NCI-H446 (cell line): ENCODE data around the gene PCMTD2.
"Not testable (repeated sequence)": the region's sequence is repeated elsewhere in the genome, so short reads cannot be mapped to it uniquely, and the experiment has no call there.

Source experiments
- DNase-seq, 2 experiments: peaks; one replicate each; lab custom pipeline; 2025; lab: John Stamatoyannopoulos, UW

PCMTD2 gene

DNA sequence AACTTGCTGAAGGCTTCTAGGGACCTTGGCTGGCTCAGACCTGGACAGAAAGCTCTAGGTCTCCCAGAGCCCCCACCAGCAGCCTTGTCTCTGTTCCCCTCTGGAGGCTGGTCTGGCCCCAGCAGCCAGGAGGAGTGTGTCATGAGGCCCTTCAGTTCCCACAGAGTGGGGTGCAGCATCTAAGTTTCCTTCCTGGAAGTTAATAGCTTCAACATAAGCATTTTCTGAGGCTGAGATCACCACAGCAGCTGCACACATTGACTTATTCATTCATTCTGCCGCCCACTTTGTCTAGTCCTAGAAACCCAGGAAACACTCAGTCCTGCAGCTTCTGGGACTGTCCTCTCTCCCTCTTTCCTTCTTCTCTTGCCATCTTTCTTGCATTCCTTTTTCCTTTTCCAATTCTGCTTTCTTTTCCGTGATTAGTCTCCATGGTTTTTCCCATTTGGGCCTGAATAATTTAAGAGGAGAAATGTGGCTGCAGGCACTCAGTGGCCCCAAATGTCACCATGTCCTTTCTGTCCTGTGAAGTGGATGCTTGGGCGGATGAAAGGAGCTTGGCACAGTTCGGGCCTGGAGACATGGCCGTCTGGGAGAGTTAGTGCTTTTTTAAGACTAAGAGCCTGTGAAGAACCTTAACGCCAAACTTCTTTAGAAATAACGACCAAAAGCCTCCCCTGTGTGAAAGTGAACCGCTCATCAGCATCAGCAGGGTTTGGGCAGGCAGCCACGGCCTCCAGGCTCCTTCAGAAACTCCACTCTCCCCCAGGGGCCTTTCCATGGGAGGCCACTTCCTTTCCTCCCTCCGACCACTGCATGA is 31.0 kb upstream of the PCMTD2 start:
- no peak for DNase-seq

DNA sequence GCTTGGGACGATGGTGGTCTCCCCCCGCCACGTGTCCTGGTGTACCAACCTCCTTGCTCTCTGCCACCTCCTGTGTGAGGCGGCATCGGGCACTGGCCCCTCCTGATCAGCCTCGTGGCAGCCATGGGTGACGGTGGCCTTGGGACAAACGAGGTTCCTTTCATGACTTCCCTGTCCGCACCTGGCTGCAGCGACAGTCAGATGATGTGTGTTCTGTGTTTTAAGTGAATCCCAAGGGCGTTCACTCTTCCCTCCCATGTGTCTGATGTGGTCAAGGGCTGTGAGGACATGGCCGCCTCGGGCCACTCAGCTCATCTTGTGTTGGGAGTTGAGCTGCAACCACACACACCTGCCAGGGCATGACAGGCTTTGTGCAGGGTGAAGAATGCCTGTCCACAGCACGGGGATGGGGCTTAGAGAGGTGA is 30.4 kb upstream of the PCMTD2 start:
- DNase-seq: no peak

GRCh38 chr20:64225828-64226598 is 29.5 kb upstream of the PCMTD2 start:
- no peak for DNase-seq

DNA sequence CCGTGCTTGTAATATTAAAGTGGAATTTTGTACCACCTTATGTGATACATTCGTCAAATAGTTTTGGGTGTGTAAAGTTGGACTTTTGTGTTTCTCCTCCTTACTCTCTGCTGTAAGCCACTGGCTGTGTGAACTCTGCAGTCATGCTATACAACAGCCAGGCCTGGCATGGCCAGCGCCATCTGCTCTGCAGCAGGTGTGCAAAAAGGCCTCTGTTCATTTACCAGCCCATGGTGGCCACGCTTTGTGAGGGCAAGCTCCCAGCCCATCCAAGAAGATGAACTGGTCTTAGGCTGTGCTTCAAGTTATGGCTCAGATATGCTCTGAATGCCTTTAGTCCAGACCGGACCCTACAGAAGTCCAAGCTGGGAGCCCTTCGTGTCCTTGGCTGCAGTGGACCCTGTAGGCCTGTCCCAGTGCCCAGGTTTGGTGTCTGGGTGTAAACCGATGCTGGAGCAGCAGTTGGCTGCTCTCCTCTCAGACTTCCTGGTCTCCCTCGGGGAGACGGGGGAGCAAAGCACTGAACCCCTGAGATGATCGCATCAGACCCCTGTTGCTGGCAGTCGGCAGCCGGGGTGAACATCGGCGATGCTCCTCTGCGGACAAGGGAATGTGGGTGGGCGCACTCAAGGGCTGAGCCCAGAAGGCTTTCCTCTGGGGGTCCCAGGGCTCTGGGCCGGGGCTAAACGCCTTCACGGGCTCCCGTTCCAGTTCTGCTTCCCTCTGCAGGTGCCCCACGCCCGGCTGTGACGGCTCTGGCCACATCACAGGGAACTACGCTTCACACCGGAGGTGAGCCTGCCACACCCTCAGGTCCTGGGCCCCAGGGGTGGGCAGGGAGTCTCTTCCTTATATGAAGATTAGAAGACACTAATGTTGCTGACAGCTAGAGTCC is 28.6 kb upstream of the PCMTD2 start:
- DNase-seq: no peak

- no peak for DNase-seq
Observed at GRCh38 chr20:64228086-64228653, 27.4 kb upstream of the PCMTD2 start.

DNA sequence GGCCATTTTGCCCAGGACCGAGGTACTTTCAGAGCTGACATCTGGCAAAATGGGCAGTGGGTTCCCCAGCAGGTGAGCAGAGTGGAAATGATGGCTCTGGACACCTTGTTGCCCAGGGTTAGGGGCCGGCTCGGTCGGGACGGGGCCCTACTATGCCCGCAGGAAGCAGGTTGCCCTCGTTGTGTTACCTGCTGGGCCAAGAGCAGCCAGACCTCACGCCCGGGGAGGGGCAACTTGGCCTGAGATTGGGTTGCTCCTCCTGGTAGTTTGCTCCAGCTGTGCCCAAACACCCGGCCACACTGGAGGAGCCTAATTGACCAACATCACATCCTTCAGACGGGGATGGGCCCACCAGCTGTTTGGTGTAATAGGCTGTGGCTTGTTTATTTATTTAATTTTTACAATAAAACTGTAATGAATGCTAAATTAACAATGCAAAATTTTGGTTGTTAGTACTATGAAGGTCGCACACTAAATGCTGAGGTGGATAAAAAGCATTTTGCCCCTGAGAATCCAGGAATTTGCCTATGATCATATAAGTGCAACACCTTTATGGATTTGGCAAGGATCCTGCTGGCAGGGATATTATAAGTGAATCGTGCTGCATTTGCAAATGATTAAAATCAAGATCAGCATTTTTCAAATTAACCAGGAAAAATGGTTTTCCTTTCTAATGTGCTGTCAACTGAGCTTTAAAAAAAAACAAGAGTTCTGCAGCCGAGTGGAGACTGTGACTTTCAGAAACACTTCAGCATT is 26.6 kb upstream of the PCMTD2 start:
- no peak for DNase-seq

GRCh38 chr20:64229507-64230061 is 26.0 kb upstream of the PCMTD2 start:
- DNase-seq: no peak

GRCh38 chr20:64230461-64231145 is 24.9 kb upstream of the PCMTD2 start:
- no peak for DNase-seq

DNA sequence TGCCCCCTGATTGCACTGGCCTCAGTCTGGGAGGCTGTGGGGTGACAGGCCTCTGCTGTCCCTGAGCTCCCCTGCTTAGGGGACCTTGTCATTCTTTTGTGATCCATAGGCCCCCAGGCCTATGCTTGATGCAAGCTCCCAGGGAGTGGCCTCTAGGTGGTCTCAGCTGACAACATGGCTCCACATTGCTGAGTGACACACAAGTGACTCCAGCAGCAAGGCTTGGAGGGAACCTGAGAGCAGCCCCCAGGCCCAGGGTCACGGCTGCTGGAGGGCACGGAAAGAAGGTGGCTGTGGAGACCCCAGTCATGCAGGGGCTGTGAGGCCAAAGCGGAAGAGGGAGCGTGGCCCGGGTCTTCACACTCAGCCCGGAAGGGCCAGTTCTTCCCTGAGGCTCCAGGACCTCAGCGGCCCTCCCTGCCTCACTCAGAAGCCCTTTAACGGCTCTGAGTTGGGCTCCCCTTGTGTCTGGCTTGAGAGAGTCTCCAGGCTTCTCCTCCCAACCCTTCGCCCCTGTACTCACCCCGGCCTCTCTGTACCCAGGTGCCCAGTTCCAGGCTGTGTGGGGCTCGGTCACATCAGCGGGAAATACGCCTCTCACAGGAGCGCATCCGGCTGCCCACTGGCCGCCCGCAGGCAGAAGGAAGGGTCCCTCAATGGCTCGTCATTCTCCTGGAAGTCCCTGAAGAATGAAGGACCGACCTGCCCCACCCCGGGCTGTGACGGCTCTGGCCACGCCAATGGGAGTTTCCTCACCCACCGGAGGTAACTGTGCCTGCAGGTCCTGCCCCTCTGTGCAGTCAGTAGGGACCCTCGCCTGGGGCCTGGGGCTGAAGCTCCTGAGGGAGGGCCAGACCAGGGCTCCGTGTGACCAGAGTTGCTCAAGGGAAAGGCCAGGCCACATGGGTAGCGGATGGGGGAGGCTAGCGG is 23.7 kb upstream of the PCMTD2 start:
- no peak for DNase-seq

GRCh38 chr20:64232794-64233193 is 22.8 kb upstream of the PCMTD2 start:
- DNase-seq: no peak

DNA sequence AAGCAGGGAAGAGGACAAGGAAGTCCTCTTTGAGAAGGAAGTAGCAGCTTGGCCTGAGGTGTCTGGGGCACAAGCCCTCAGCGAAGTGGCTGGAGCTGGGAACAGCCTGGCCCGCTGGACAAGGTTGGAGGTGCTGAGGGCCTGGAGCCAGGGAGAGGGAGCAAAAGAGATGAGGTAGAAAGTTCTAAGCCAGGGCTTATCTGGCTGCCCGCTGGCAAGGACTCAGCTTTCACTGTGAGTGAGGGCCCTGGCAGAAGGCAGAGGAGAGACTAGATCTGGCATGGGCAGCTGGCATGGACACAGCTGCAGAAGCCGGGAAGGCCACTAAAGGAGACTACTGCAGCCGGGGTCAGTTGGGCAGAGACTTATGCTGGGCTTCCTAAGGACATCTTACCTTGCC is 21.8 kb upstream of the PCMTD2 start:
- peak in 1 of 2 experiments; percentile 29 for DNase-seq

GRCh38 chr20:64234291-64234791 is 21.2 kb upstream of the PCMTD2 start:
- no peak for DNase-seq

DNA sequence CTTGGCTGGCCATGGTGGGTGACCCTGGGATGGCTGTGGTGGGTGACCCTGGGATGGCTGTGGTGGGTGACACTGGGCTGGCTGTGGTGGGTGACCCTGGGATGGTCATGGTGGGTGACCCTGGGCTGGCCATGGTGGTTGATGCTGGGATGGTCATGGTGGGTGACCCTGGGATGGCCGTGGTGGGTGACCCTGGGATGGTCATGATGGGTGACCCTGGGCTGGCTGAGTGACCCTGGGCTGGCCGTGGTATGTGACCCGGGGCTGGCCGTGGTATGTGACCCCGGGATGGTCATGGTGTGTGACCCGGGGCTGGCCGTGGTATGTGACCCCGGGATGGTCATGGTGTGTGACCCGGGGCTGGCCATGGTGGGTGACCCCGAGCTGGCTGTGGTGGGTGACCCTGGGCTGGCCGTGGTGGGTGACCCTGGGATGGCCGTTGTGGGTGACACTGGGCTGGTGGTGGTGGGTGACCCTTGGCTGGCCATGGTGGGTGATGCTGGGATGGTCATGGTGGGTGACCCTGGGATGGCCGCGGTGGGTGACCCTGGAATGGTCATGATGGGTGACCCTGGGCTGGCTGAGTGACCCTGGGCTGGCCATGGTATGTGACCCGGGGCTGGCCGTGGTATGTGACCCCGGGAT is 20.5 kb upstream of the PCMTD2 start:
- not testable (repeated sequence) for DNase-seq

- peak in 1 of 2 experiments; percentile 24 for DNase-seq
Observed at GRCh38 chr20:64236137-64237088, 19.1 kb upstream of the PCMTD2 start.

GRCh38 chr20:64237316-64237715 is 18.2 kb upstream of the PCMTD2 start:
- no peak for DNase-seq

- no peak for DNase-seq
Observed at GRCh38 chr20:64238115-64238825, 17.3 kb upstream of the PCMTD2 start.
